GDM1 (cell line): ENCODE results near the gene DIPK1A.

Experiments
- DNase-seq: peaks from one replicate; lab custom pipeline; 2025; lab: John Stamatoyannopoulos, UW

Gene DIPK1A

GRCh38 chr1:92792340-92792782 lies 168.9 kb downstream of the DIPK1A start:
- no peak for DNase-seq
